Keratinocyte (primary cell): Measurements from ENCODE around the gene GNS.

Experiments used
- EZH2 ChIP-seq: IDR thresholded peaks from one replicate; pipeline ENCODE4 v1.6.1; 2012; ENCODE audit warnings: inconsistent platforms, mild to moderate bottlenecking, low read length, moderate library complexity
- TF ChIP-seq, protein P1 (sequence below), 3 experiments: IDR thresholded peaks in 1 of 3; conservative IDR thresholded peaks in 1 of 3; optimal IDR thresholded peaks in 1 of 3; 2 replicates in 2 of 3; 3 replicates in 1 of 3; pipeline versions ENCODE3 to v1.5.1; 2011; ENCODE audit warnings: low read length in 3 of 3, mild to moderate bottlenecking in 3 of 3, moderate library complexity in 2 of 3, control low read depth in 1 of 3, inconsistent platforms in 1 of 3; ENCODE audit not compliant: insufficient read depth in 2 of 3; ENCODE audit errors: extremely low read depth in 1 of 3

DNA sequence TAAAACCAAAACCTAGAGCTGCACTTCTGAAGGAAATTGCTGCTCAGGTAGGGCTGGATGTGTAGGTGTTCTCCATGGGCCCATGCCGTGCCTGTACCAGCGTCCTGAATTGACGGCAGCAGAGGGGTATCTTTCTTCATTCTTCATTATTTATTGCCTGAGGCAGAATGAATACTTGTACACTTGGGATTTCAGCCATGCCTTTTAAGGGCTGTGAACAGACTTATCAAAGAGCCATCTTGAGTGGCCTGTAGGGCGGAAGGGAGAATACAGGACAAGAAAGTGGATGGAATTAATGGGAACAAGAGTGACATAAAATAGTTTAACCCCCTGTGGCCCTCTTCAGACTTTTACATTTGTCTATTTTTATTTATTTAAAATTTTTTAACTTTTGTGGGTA is 87.5 kb downstream of the GNS start:
- TF ChIP-seq, protein P1, sequence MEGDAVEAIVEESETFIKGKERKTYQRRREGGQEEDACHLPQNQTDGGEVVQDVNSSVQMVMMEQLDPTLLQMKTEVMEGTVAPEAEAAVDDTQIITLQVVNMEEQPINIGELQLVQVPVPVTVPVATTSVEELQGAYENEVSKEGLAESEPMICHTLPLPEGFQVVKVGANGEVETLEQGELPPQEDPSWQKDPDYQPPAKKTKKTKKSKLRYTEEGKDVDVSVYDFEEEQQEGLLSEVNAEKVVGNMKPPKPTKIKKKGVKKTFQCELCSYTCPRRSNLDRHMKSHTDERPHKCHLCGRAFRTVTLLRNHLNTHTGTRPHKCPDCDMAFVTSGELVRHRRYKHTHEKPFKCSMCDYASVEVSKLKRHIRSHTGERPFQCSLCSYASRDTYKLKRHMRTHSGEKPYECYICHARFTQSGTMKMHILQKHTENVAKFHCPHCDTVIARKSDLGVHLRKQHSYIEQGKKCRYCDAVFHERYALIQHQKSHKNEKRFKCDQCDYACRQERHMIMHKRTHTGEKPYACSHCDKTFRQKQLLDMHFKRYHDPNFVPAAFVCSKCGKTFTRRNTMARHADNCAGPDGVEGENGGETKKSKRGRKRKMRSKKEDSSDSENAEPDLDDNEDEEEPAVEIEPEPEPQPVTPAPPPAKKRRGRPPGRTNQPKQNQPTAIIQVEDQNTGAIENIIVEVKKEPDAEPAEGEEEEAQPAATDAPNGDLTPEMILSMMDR (optimal IDR thresholded peaks at IDR 0.05 in 1 of 3, IDR thresholded peaks at IDR 0.05 in 1 of 3, conservative IDR thresholded peaks at IDR 0.05 in 1 of 3; ENCODE audit: extremely low read depth in 1 of 3, insufficient read depth in 2 of 3, low read length in 3 of 3): no peak
- no peak for TF ChIP-seq EZH2
